ENCODE measurements around the gene PFDN2.

- TF ChIP-seq EZH2 (IDR thresholded peaks at IDR 0.05; ENCODE audit: borderline replicate concordance, low read length) (no peak), CTCF (conservative IDR thresholded peaks at IDR 0.05 in 1 of 2, IDR thresholded peaks at IDR 0.05 in 1 of 2; ENCODE audit: extremely low read depth in 1 of 2, insufficient read depth in 1 of 2, low read depth in 1 of 2, low read length in 2 of 2) (no peak)
These were observed 32.7 kb downstream of the PFDN2 start for GRCh38 chr1:161085165-161085564.
